Nucleus accumbens (tissue), 56 donors: Measurements from ENCODE around the gene EFNA5.
A peak's percentile ranks its signal among the peaks of the same experiment; 100 is the strongest.

ENCODE experiments used
- DNase-seq, 56 donors: peaks; one replicate each; lab custom pipeline; 2025; lab: John Stamatoyannopoulos, UW

The EFNA5 gene

DNA sequence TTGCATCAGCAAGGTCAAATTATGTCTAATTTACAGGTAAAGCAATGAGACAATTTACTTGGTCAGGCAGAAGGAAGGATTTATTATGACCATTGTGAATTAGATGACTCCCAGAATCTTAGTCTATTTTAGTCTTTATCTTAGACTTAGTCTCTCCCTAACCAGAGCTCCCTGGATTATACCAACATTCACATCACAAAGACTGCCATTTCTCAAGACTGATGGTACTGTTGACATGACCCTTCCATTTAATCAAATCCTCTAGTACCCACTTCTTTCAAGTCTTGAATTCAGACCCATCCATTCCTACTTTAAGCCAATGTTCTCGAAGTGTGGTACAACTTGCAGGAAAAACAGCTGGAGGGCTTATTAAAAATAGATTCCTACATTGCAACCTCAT lies 257.0 kb downstream of the EFNA5 start:
- DNase-seq, result no peak

DNA sequence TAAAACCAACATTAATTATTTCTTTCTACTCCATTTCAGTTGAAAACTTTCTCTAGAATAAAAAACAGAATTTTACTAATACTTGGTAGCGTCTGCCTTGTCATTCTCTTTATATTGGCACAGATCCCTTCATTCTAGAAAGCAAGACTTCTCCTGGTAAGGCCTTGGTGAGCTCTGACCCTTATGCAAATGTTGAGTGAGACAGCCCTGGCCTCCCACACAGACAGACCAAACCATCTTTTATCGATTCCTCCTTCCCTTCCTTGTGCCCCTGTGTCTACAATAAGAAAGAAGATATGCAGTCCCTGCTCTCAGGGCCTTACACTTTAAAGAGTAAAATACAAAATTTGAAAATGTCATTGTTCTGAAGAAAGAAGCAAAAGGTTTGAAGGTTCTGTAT lies 262.2 kb downstream of the EFNA5 start:
- DNase-seq, result no peak

DNA sequence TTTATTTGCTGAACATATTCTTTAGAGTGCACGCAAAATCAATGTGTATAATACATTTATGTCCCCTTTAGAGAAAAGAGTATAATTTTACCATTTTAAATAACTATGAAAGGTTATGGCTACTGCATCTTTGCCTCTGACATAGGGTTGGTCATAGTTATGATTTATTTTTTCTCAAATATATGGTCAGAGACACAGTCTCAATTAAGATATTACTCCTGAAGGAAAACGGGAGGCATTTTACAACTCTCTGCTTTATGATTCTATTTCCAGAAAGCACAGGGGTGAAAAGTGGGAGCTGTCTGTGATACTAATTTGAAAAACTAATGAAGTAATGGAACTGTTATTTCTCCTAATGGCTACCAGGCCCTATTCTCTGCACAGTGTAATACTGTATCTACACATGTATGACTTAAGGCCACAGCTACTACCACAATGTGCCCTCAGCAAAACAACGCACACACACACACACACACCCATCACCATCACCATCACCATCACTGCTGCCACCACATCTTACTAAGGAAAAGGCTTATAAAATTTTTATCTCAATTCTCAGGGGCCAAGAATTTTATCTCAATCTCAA lies 262.9 kb downstream of the EFNA5 start:
- no peak for DNase-seq

DNA sequence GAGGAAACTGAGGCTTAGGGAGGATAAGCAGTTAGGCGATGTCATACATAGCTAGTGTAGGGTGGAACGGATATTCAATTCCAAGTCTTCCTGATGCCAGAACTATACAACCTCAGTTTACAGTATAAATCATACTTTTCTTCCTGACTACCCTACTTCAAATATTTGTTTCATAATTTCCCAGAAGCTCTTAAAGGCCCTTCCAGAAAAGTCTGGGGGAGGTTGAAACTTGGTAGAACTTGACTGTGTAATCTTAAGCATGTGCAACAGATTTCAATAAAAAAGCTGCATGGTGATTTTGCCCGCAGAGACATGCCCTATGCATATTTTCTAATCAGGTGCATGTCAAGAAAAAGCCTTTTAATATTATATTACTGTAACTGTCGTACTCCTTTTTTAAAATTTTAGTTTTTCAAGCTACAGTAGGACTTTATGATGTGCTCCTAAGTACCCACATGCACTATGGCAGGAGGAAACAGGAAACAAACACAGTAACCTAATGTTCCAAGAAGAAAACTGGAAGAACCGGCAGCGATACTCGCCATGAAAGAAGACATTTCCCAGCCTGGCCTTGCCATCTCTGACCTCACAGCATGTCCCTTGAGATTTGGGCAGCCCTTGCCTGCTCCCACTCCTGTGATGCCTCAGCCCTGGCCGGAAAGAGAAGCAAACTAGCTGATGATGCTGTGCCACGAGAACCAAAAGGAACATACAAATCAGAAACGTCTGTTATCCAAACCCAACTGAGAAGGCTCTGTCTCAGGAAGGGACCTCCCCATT lies 266.0 kb downstream of the EFNA5 start:
- DNase-seq, result no peak

DNA sequence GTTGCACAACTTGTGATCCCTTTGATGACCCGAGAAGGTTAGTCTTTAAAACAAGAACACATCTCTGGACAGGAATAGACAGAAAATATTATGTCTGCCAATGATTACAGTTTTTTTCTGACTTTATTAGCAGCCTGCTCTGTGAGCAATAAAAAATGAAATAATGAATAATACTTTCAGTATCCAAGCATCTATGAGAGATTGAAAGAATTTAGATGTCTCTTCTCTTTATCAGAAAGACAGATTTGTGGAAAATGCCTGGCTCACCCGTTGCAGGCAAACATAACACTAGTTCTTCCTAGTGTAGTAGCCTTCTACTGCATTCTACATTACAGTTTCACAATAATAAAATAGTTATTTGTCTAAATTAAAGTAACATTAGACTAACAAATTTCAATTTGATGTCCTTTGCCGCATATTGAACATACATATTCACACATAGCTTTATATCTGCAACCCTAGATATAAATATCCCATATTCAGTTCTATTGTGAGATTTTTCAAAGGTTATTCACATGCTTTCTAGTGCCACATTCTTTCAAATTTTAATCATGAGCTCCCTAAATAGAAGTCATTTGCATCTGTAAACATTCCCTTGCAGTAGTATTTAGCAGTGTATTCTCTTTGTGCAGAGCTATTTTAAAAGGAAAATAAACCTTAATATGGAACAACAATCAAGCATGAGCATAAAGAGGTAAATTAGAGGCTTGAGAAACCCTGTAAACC lies 267.3 kb downstream of the EFNA5 start:
- no peak for DNase-seq

DNA sequence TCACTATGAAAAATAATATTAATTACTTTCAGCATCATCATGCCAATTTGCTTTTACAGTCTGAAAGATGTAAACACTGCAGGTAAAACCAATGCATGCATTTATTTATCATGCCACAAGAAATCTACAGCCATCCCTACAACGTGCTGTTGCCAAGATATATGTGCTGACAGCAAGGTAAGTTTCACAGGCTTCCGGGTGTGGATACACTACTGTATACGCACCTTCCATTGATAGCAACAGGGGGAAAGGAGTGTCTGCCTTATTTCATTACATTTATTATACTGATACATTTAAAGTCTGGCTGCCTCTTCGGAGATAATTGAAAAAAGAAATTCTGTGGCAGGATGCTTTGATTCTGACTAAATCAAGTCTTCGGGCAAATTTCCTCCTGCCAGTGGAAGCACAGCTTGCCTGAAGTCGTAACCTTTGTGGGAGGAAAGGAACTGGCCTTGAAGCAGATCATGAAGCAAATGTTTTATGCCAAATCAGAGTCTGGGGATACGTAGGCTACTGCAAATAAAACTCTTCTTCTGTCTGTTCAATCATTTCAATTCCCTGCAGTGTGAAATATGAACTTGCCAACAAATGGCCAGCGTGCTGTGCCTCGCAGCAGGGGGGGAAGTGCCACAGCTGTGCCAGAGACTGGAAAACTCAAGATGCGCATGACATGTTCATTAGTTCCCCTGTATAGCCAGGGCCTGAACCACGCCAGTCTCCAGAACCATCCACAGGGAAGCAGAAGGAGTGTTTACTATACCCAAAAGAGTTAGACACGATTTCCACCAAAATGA lies 268.1 kb downstream of the EFNA5 start:
- peak in 2 of 56 donors; percentile 7 to 9 for DNase-seq

DNA sequence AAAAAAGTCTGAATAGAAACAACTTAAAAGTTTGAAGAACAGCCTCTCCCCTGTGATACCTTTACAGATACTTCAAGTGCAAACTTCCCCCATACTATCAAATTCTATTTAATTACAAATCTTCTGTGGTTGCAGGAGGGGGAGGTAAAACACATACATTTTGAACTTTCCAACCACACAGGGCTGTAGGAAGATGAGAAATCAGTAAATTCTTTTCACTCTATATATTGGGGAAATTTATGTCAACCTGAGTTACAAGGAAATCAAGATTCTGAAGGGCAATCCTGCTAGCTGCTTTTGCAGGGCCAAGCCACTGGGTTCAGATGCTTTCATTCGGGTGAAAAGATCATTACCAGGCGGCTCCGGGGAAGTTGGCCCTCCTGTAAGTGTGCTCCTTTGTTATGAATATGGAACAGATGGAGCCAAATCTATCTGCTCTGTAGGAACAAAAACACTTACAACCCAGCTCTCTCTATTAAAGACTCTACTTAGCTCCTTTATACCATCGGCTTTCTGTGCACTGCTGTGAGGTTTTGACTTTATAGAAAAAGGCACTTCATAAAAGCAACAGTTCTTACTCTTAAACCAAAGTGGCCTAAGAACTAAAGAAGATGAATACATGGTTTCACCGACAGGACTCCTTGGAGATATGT lies 269.1 kb downstream of the EFNA5 start:
- DNase-seq, result no peak

DNA sequence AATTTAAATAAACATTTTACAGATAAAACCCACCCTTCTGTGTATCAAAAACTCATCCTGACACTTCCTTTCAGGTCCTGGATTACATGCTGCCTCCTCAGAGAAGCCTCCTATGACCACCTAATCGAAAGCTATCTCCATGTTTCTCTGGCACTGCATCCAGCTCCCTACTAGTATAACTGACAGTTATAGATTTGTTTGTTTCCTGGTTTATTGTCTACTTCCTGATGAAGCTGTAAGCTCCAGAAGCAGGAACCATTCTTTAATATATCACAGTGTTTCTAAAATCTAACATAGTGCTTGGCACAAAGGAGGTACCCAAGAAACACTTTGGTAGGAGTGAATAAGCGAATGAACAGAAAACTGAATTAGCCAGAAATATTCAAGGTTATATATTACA lies 270.4 kb downstream of the EFNA5 start:
- DNase-seq, result no peak

DNA sequence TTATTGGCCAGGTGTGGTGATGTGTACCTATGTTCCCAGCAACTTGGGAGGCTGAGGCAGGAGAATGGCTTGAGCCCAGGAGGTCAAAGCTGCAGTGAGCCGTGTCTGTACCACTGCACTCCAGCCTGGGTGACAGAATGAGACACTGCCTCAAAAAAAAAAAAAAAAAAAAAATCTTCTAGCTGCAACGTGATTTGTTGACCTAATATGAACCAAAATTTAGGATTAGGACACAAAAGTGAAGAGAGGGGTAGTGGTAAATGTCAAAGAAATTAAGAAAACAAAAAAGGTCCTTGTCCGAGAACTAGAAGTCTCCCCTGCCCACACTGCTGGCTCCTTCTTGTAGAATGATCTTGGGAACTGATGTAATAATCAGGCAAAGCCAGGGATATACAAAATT lies 272.0 kb downstream of the EFNA5 start:
- no peak for DNase-seq

DNA sequence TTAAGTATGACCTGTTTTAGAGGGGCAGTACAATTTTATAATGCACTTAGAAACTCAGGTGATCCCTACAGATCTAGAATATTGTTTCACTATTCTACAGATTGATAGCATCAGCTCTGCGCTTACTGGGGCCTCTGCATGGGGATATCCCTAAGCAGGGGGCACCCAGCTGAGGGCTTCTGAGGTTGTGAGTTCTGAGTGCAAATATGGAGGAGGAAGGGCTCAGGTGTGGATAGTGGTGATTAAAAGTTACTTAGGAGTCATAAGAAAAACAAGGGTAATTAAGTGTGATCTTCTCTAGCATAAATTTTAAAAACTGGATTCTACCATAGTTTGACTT lies 274.4 kb downstream of the EFNA5 start:
- DNase-seq, result no peak

DNA sequence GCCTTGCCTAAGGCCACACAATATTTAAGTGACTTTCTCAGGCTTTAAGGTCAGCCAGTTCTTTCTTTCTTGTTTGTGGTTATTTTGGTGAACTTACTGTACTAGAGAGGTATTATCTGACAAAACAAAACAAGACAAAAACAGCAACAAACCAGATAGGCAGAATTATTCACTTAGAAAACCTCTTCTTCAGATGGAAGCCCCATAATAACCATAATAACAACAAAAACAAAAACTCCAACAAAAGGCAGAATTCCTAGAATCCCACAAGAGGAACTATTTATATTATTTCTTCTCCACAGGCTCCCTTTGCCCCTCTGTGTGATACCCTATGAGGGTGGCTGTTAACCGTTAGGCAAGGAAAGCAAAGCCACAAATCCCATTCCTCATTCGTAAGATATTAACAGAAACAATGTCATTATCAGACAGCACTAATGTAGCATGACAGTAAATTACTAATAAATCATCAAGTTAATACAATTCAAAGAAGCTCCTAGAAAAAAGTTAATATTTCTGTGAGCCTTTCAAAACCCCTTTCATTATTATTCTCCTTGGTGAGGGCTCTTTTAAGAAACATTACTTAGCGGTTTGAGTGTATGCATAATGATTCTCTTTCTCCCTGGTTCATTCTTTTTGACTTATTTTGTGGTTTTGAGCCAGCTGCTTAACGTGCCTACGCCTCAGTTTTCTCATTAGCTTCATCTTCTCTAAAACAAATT lies 274.9 kb downstream of the EFNA5 start:
- DNase-seq, result no peak

DNA sequence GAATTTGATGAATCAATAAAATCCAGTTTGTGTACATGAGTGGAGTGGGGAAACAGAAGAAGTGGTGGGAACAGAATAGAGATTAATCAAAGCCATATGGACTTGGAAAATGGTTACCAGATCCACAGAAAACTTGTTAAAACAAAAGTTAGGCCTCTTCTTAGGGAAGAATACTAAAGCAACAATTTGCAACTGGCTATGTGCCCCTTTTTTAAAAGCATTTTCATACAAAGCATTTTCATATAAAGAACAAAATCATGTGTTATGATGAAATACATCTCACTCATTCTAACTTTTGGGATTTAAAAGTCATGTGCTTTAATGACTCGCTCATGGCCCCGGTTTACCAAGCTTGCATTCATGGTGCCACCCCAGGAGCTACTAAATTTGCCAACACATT lies 276.9 kb downstream of the EFNA5 start:
- DNase-seq, result no peak

DNA sequence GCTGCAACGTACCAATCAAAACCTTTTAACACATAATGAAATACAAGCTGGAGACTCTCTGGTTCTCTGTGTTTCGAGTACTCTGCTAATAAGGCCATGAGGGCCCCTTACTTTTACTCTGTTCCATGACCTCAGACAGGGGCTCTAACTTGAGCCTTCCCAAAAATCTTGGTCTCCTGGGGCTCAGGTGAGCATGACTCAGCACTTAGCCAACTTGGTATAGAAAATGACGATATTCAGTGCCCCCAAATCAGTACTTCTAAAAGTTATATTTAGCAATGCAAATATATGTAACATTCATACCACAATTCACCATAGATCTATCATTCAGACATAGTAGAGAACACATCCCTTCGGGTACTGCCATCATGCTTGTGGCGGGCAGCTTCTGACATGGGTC lies 278.9 kb downstream of the EFNA5 start:
- no peak for DNase-seq

DNA sequence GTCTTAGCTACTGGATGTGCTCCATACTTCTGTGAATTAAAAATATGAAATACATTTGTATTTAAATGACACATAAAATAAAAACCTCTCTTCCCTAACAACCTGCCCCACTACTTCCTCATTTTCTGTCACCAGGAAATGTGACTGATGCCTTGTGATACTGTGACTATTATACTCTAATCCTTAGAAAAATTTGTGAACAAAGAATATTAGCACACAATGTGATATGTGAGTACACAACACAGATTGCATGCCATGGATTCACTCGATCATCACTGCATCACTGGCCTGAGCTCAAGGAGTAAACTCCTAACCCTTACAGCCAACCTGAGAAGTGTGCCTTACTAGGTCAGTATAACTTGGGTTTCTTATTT lies 281.0 kb downstream of the EFNA5 start:
- no peak for DNase-seq

DNA sequence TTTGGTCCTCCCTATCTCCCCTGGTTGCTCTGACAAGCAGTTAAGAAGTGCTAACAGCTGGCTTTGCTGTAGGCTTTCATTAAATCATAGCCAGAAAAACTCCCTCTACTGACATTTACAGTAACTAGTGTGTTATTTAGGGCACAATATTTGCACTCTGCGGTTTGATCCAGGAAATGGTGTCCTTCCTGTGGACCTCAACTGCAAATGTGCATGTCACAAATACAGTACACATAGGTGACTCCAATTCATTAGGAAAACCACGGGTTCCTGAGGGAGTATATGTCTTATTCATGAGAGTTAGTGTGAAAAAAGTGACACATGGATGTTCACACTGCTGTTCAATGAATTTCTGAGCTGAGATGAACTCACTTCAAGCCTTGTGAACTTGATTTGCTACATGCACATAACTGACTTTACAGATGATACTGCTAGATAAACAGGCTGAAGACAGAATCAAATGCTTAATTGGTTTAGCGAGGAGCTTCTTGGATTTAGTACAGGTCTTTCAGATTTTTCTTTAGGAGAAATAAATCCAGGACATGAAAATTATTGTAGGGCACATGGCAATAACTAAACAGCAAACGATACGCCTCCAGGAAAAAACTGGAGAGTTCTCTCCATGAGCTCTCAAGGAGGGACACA lies 281.5 kb downstream of the EFNA5 start:
- DNase-seq, result no peak

DNA sequence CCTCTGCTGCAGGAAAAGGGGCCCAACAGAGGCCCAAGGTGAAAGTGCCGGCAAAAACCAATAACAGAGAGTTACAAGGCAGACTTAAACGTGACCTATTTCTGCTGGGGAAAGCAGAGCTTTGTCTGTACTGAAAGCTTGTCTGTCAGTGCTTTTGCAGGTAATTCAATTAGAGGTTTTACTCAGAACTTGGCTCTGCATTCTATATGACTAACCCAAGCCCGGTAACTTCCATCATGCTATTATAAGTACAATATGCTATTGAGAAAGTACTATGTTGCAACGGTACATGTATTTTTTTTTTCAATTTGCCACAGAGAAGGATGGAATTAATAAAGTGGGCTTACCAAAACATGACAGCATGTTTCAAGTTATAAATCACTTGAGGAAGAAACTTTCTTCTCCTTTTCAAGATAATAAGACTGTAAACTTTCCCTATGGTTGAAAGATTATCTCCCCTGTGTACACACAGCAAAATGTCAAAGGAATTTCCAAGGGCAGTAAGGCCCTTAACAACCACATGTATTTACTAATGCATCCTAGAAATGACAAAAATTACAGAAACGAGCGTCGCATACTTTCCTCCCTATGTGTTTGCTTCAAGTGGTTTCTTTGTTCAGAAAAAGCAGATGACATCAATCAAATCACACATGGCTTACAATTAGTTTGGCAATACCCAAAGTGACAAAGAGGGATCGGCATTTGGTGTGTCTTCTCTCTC lies 282.4 kb downstream of the EFNA5 start:
- no peak for DNase-seq

DNA sequence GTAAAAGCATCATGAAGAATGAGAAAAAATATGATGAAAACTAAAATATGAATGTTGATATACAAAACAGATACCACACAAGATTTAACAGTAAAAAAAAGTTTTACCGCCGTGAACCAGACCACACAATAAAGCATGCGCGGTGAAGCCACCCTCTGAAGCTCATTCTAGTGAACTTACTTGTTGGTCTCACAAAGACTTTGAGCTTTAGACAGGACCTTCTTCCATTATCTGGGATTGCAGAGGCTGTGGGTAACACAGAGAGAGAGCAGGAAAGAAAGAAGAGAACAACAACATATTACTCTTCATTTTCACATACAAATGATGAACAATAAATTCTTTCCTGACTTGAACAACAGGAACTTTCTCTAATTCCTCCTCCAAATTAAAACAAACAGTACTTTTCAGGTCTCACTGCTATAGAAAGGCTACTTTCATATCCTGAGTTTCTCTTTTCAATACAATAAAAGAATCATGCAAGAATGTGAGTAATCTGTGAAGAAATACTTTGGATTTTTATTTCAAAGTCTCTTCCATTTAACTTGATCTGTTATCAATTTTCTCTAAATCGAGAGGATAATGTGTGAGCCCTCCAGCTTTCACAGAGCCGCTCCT lies 283.1 kb downstream of the EFNA5 start:
- DNase-seq, result no peak

DNA sequence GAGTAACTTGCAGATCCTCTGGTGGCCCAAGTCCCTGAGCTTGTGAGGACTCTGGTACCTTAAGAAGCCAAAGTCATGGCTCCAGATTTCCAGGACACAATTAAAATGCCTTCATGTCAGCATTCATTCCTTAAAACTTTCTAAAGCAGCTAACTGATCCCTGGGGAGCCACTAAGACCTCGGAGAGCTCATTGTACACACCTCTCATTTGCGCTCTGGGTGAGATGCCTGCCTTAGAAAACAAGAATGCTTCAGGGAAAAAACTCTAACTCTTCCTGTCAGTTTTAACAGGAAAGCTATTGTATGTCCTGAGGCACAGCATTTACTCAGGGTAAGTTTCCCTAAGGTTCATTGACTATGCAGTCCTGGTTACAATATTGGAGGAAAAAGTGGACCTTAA lies 285.0 kb downstream of the EFNA5 start:
- DNase-seq, result no peak
